ENCODE results near the gene RERE.

Gene RERE

DNA sequence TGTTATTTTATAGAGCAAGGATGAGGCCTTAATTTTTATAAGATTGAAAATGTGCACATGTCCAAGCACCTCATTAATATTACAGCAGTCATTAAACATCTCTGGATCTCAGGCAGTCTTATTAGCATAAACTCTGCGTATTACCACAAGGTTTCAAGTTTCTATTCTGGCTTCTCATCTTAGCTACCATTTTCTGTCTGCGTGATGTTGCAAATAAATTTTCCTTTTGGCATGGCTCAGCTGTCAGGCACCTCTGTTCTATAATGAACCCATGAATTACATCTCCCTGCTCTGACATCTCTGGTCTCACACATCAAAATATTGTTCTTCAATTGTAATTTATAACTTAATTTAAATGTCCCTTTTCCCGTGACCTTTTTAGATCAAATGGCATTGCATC is 343.1 kb downstream of the RERE start:
- no peak for DNase-seq (ENCODE audit: low read depth)

- DNase-seq (ENCODE audit: low read depth) = no peak
Observed at GRCh38 chr1:8473891-8474300, 343.5 kb downstream of the RERE start.

DNA sequence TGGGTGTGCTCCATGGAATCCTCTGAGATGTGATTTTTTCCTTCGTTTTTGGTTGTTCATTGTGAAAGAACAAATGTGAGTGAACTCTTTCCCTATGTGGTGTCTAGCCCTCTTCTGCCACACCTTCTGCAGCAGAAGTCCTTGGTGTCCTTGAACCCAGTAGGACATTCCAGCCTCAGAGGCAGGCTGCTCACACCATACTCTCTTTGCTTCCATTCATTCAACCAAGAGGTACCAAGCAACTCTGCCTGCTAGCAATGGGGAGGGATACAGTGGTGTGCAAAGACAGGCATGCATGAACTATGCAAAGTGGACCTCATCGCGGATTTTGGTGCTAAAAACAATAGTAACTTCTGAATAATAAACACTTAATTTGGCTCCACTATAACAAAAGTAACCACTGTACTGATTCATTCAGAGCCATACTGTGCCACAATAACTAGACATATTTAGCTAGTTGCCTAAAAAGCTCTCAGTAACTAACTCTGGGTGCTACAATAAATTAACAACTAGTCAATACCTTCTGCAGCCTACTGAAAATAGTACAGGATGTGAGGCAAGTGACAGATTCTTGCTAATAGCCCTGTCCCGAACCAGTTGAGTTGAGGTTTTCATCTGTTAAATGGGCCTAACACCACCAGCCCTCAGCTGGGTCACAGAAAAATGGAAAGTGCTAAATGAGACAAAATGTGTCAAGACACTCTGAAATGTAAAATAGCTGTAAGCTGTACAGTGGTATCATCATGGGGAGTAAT is 344.1 kb downstream of the RERE start:
- no peak for DNase-seq (ENCODE audit: low read depth)

DNA sequence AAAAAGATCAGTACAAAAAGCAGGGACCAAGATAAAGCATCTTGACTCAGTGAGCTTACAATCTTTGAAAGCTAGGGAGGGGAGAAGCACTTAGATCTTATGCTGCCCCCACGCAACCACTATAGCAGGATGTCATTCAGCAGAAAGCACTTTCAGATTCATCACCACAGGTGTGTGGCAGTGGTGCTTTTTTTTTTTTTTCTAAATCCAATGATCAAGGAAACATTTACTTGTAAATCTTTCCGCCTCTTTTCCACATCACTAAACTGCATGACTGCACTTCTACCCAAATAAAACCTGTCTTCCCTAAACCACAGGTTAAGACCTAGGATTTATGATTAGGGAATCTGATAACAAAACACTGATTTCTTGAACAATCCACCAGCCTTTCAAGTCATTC is 344.8 kb downstream of the RERE start:
- no peak for DNase-seq (ENCODE audit: low read depth)

GRCh38 chr1:8471451-8471850 is 346.0 kb downstream of the RERE start:
- DNase-seq (ENCODE audit: low read depth) = no peak

- DNase-seq (ENCODE audit: low read depth) = no peak
Observed at GRCh38 chr1:8468751-8469150, 348.7 kb downstream of the RERE start.

GRCh38 chr1:8467308-8467707 is 350.1 kb downstream of the RERE start:
- no peak for DNase-seq (ENCODE audit: low read depth)

DNA sequence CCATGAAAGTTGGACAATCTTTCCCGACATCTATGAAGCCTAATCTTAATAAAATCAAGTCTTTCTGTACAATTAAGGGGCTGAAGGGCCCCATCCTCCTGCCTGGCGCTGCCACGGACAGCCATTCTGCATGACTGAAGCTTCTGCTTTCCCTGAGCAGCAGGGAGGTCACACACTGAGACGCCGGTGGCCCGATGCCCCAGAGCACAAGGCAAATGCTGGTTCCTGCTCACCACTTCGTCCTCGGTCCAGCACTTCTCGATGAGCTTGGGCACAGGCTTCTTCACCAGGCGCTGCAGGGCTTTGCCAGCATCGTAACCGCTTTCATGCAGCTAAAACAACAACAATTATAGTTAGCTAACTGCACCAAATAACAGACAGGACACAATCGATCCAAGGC is 351.7 kb downstream of the RERE start:
- DNase-seq (ENCODE audit: low read depth) = no peak

DNA sequence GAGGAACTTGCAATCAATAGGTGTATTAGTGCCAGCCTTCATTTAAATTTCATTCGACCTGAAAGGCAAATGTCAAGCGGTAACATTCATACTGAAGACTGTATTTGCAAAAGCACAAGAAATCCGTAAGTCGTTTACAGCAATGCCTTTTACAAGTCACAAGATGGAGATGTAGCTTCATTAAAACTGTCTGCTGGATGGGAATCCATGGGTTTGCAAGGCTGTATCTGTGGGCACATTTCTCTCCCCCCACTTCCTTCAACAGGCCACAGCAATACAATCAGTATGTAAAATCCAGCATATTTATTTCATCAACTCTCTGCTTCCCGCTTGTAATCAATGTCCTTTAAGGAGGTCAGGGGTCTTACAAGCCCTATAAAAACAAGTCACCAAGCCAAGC is 352.4 kb downstream of the RERE start:
- peak; percentile 47 for DNase-seq (ENCODE audit: low read depth)

GRCh38 chr1:8464377-8464776 is 353.1 kb downstream of the RERE start:
- DNase-seq (ENCODE audit: low read depth) = no peak

DNA sequence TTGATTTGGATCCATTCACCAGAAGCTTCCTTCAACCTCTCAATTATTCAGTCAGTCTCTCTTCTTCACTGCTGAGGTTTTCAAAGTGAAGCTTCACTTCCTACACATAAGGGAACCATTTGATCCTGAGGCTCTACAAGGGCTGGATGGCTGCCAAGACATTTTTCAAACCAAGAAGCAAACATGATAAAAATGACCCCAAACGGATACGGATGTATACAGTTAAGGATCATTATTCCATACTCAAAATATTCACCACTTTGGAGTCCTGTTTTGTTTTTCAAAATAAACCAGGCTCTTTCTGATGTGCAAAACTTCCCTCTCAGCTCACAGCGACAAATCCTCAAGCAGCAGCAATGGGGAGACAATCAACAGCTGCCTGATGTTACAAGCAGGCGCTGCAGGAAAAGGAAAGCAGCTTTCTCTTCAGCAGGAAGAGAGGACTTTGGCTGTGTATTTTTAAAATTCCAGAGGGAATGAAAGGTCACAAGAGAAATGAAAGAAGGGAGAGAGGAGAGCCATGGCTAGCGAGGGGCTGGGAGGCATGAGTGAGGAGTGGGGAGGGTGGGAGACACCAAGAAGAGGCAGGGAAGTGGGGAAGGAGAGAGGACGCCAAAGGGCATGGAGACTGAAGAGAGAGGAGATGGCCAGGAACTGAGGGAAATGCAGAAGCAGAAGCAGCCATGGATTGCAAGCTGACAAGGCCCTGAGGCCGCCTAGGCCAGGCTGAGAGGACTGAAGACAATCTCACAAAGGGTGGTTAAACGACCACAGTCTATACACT is 354.1 kb downstream of the RERE start:
- peak; percentile 89 for DNase-seq (ENCODE audit: low read depth)

DNA sequence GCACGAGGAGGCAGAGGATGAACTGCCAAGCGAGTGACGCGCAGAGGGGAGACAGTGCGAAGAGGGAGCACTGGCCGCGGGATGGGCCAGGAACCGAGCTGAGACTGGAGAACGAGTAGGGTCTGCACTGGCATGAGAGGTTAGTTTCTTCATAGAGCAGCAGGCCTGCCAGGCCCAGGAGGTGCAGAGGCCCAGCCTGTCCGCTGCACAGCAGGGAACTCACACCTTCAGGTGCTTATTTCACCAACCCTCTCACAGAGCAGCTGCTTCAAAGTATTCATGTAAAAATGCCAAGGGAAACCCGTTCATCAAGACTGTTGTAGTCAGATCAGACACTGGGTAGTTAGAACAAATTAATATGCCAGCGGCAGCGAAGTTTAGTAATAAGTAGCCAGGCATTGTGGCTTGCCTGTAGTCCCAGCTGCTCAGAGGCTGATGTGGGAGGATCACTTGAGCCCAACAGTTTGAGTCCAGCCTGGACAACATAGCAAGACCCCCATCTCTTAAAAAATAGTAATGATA is 355.0 kb downstream of the RERE start:
- DNase-seq (ENCODE audit: low read depth) = no peak

DNA sequence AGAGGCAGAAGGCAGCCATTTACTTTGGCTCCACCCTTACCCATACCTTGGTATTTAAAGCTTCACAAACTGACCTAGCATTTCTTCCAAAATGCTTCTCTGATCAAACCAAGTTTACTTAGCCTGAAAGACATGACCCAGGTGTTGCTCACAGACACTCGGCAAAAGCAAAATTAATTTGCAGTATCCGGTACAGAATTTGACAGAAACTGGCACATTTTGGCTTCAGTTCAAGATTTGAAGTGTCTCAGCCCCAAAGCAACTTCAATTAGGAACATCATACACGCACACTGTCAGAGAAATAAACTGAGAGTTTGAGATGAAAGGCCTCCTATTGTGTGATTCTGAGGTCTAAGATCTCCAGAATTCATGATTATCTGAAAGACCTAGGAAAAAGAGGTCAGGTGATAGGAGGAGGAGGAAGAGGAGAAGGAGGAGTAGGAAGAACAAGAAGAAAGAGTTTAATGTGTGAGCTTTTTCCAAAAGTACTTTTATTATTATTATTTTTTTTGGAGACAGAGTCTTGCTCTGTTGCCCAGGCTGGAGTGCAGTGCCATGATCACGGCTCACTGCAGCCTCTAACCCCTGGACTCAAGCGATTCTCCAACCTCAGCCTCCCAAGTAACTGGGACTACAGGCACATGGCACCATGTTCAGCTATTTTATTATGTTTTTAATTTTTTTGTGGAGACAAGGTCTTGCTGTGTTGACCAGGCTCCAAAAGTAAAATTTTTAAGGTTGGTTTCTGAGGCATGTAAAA is 355.9 kb downstream of the RERE start:
- no peak for DNase-seq (ENCODE audit: low read depth)

DNA sequence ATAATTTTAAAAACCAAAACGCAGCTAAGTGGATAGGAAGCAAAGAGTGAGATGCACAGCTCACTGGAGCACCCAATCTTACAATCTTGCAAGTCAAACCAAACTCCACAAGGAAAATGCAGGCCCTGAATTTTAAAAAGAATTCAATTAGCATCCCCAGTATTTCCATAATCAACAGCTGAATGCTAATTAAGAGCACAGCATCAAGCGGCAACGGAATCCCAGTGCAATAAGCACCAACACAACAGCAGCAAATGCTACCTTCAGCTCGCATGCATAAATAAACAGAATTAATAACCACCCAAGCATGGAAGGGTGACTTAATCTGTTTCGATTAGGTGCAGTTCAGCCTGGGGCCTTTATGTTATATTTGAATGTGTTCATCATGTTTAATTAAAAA is 356.7 kb downstream of the RERE start:
- DNase-seq (ENCODE audit: low read depth) = no peak

GRCh38 chr1:8460132-8460544 is 357.3 kb downstream of the RERE start:
- peak; percentile 40 for DNase-seq (ENCODE audit: low read depth)

GRCh38 chr1:8458607-8459006 is 358.8 kb downstream of the RERE start:
- DNase-seq (ENCODE audit: low read depth) = no peak

DNA sequence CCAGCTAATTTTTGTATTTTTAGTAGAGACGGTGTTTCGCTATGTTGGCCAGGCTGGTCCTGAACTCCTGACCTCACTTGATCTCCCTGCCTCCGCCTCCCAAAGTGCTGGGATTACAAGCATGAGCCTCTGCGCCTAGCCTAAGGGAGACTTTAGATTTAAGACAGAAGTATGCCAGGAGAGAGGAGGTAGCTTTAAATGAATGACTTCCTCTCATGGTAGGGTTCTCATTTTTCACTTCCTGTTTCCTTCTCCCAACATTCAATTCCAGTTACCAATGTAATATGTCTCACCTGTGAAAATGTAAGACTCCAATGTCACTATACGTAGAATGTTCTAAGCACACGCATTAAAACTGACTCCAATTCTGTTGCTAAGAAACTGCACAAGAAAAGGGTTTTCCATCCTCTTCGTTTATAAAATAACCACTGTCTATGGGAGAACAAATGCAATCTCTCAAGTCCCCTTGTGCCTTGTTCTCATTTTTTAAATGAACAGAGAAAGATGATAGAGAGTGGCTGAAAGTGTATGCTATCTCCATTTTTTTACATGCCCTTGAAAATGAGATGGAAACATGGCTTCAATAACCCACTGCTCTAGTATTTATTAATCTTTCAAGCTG is 359.6 kb downstream of the RERE start:
- no peak for DNase-seq (ENCODE audit: low read depth)

DNA sequence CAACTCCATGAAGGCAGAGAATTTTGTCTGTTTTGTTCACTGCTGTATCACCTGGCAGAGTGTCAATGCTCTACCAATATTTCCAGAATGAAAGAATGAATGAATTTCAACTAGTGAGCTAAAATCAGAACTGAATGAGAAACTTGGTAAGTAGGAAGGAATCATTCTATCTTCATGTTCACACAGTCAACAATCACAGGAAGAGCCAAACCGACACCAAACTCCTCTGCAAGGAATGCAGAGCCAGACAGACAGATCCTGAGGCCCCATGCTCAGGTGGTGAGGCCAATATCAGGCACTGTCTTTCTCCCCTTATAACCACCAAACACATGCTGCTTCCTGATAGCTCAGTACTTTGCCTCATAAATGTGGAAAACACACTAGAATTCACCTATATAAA is 360.4 kb downstream of the RERE start:
- DNase-seq (ENCODE audit: low read depth) = peak; percentile 40

DNA sequence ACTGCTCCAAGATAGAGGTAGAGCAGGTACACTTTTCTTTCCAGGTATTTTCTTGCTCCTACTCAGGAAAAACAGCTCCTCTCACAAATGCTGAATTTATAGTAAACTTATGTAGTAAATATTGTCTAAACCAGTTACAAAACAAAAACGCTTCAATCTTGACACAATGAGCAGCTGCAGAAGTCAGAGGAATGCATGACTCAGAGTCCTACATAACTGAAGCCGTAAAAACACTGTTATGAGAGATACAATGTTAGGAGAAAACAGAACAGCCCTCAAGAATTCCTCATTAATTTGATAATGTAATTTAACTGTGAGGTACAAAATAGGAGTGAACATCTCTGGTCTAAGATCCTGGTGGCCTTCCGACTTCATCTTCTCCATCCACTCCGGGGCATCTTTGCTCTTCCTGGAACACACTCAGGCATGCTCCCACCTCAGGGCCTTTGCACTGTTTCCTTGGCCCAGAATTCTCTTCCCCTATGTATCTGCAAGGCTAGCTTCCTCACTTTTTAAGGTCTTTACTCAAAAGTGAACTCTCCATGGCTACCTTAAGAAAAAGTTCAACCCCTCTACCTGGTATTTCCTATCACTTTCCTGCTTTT is 361.0 kb downstream of the RERE start:
- peak; percentile 90 for DNase-seq (ENCODE audit: low read depth)

- no peak for DNase-seq (ENCODE audit: low read depth)
Observed at GRCh38 chr1:8455700-8456307, 361.6 kb downstream of the RERE start.

- DNase-seq (ENCODE audit: low read depth) = no peak
Observed at GRCh38 chr1:8450312-8450711, 367.1 kb downstream of the RERE start.
